GM15510 (cell line): Measurements from ENCODE around the gene TBC1D1.

Experiments
- POLR2A ChIP-seq: IDR thresholded peaks from 3 replicates; pipeline ENCODE4 v1.6.1; 2011; ENCODE audit warnings: borderline replicate concordance; ENCODE audit not compliant: insufficient read length; ENCODE audit errors: extremely low read depth

The TBC1D1 gene

DNA sequence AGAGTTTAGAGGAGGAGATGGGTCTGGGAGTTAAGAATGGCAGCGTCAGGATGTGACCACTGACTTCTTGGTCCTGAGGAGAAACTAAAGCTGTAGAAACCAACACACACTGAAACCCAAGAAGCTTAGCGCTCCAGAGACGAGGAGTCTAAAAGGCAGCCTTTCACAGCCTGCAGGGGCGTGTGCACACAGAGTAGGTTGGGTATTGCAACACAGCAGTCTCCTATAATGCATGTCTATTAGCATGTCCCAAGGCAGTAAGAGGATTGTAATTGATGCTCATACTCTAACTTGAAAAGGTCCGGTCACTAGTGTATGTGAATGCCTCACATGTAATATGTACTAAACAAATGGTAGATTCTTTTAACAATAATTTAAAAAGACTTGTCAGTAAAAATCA, 126.7 kb downstream of the TBC1D1 start:
- TF ChIP-seq POLR2A, result no peak

DNA sequence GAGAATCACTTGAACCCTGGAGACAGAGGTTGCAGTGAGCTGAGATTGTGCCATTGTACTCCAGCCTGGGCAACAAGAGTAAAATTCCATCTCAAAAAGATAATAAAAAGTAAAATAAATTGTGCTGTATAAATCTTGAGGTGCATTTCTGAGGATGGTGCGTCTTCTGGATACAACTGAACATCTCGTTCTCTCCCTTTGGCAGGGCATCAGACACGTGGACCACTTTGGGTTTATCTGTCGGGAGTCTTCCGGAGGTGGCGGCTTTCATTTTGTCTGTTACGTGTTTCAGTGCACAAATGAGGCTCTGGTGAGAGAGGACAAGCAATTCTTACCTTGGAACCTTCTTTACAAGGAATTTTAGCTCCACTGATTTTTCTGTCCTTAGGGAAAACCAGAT, 129.5 kb downstream of the TBC1D1 start:
- TF ChIP-seq POLR2A, result no peak

DNA sequence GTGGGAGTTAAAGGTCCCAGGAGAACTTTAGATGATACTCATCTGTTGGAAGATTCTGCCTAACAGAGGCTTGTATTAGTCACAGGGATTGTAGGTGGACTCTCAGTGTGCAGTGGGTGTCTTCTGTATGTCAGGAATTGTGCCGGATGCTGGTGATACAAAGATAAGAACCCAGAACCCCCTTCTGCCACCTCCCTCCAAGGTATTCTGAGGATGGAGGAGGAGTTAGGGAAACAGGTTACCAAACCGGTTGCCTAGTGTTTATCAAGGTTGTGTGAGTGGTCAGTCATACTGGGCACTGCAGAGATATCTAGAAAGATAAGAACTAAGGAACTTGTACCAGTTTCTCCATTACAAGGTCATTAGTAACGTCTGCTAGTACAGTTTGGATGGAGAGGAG, 130.9 kb downstream of the TBC1D1 start:
- TF ChIP-seq POLR2A, result no peak

DNA sequence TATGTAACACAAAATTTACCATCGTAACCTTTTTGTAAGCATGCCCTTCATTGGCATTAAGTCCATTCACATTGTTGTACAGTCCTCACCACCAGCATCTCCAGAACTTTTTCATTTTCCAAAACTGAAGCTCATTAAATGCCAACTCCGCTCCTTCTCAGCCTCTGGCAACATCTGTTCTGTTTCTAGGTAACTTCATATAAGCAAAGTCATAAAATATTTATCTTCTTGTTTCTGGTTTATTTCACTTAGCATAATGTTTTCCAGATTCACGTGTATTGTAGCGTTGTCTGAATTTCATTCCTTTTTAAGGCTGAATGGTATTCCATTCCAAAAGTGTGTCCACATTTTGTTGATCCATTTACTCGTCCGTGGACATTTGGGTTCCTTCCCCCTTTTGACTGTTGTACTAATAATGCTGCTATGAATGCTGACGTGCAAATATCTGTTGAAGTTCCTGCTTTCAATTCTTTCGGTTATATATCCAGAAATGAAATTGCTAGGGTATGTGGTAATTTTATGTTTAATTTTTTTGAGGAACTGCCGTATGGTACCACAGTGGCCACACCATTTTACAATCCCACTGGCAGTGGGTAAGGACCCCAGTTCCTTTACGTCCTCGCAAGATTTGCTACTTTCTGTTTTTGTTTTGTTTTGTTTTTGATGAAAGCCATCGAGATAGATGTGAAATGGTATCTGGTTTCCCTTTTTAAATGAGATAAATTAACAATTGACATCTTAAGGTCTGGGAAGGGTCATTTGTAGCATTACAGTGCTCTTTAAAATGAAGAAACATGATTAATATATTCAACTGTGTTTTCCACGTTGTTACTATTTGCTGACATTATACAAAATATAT, 132.7 kb downstream of the TBC1D1 start:
- no peak for TF ChIP-seq POLR2A

DNA sequence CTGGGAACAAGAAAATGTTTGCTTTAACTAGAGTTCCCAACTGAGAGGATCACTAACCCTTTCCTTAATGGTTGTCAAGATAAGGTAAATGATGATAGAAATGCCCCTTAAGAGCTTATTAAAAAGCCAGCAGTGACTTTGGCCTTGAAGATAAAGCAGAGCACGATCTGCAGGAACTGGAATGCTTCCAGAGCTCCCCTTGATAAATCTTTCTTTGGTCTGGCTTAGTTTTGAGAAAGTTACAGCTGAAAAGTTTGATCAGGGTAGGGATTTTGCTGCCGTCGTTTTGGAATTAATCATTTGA, 133.3 kb downstream of the TBC1D1 start:
- no peak for TF ChIP-seq POLR2A

DNA sequence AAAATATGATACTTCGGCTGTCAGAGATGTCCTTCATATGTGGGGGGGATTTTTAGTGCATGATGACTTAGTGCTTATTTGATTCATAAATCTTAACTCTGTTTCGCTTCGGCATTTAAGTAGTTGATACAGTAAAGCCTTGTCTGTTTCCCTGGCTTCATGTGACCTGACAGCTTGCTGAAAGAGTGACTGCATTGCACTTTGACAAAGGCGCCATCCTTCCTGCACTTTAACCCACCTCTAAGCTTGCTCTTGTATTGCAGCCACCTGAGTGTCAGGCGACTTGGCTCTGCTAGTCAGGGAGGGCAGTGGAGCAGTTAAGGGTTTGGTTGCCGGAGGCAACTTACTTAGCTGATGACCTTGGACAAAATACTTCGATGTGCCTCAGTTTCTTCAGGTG, 134.8 kb downstream of the TBC1D1 start:
- no peak for TF ChIP-seq POLR2A

DNA sequence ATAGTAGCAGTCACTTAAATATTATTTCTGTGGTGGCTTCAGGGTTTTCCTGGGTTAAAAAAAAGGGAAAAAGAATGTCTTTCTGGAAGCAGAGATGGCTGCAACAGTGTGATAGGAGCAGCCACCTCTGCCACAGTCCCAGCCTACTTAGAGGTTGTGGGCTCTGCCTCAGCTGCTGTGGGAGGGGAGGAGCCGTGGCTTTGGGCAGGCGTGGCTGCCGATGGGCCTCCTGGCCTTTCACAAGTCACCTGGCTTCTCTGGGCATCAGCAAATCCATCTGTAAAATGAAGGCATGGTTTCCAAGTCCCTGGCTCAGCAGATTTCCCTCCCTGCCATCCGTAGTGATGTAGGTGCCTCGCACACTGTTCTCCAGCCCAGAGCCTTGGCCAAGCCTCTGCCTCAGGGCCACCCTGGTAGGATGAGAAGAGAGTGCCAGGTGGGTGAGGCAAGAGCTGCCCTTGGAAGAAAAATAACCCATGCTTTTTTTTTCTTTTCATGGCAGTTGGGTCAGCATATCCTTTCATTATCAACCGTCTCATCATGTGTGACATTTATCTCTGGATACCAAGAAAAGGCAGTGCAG, 135.4 kb downstream of the TBC1D1 start:
- no peak for TF ChIP-seq POLR2A

DNA sequence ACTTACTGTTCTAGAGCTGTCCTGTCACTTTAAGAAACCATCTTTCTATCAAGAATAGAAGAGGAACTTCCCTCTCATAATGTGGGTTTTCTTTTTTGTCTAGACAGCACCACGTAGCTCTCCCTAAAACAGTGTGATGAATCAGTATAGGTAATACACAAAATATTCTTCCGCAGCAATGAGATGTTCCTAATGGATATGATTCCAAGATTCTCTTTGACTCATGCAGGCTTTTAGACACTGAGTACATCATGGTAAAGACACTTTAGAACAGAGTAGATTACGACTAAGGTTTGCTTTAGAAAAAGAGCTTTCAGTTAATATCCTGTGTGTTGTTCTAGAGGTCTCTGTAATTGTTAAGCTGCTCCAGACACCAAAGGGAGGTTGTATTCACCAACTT, 139.1 kb downstream of the TBC1D1 start:
- TF ChIP-seq POLR2A, result no peak

DNA sequence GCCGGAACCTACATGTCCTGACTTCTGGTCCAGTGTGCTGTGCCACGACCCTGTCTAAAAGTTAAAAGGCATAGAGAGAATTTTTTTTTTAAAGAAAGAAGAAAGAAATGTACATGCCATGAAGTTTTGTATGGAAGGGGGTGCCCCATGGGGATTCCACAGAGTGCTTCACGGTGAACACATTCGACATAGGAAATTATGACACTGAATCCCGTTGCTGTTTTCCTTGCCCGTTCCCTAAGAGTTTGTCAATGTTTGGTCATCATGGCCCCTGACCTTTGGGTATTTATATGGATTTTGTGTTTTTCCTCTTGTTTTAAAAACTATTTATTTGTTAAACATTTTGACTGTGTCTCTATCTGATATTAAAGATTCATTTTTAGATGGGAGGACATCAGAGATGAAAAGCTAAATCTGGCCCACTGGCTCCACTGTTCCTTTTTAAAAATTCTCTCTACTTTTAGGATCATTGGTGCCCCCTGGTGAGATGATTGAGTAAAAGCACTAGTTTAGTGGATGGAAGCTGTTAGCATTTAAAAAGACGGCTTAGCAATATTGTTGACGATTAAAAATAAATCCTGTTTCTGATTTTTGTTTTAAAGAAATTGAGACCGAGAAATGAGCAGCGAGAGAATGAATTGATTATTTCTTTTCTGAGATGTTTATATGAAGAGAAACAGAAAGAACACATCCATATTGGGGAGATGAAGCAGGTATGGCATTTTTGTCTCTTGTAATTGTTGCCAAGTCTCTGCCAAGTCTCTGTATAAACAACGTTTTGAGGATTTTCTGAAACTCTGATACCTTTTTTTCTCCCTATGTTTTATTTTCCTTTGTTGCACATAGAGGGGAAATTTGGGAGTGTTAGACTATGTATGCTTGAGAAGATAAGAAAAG, 144.3 kb downstream of the TBC1D1 start:
- no peak for TF ChIP-seq POLR2A

DNA sequence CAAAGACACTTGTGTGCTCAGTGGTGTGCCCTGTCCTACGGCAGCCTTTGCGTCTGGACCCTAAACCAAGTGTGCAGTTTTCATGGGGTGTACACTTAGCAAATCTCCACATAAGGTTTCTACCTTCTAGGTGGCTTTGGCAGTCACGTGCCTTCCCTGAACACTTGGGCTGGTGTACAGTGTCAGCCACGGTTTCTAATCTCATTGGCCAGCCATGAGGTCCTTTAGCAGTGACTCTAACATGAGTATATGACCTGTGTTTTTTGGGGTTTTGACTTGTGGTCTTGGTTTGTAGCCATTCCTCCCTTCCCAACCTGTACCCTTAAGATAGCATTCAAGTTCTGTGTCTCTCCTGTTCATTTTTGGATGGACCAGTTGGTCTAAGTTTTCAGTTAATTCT, 145.7 kb downstream of the TBC1D1 start:
- TF ChIP-seq POLR2A, result no peak

DNA sequence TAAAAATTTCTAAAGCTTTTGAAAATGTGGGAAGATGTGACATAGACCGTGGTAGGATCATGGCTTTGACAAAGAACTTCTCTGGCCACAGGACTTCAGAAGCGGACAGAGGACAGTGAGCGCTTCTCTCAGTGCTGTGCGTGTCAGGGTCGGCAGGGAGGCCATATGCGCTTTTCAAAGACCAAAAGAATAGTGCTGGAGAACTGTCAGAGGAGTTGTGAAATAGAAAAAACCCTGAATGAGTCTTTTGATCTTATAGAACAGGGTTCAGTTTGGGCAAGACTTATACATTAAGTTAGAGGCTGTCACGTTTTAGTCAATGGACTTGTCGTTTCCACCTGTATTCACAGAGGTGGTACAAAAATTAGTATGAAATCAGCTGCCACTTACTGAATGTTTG, 146.7 kb downstream of the TBC1D1 start:
- TF ChIP-seq POLR2A, result no peak

DNA sequence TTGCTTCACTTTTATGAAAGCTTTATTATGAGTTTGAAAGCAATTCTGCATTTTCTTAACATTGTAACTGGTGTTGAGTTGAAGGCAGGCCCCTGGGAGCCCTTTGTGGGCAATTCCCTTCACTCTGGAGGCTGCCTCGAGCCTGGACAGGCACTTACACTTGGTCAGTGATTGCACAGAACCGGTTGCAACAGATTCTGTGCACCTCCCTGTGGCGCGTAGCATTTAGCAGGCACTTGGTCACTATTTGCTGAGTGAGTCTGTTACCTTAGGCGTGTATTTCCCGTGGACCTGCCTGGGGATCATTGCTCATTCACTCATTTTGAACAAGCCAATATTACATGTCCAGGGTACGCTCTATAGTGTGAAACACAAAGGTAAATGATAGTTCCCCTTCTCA, 149.7 kb downstream of the TBC1D1 start:
- no peak for TF ChIP-seq POLR2A

DNA sequence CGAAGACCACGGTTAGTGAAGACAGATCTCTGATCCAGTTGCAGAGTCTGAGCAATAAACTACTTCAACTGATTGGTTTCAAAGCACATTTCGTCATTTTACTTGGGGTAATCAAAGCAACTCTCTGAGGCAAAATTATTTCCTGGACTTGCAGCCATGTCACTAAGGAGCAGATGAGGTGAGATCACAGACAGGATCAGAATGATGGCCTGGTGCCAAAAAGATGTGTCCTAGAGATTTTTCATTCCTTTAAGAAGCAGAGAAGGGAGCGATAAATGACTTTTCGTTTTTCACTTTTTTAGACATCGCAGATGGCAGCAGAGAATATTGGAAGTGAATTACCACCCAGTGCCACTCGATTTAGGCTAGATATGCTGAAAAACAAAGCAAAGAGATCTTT, 153.2 kb downstream of the TBC1D1 start:
- TF ChIP-seq POLR2A, result no peak

DNA sequence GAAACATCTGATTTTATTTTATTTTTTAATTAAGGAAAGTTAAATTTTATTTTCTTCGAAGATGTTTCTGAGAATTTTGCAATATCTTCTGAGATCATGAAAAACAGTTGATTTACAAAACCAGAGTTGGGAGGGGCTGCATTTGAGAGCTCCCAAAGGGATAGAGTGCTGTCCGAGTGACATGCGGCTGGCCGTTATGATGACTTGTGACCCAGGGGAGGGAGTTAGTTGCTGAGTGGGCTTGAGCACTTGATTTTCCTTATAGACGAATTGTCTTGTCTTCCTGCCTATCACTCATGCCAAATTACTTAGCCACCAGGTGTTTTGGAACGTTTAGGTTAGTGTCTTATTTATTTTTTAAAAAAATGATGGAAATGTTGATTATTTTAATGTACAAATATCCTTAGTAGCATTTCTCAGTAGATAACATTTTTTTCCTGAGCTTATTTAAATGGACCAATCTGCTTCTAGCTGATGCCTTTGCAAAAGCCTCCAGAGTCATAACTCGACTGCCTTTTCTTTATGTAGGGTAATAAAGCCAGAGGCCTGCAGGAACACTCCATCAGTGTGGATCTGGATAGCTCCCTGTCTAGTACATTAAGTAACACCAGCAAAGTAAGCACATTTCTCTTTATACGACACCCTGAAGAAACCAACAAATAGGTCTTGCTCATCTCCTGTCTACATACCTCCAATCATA, 154.6 kb downstream of the TBC1D1 start:
- TF ChIP-seq POLR2A, result no peak
